ENCODE measurements around the gene KAZN.

KAZN gene

DNA sequence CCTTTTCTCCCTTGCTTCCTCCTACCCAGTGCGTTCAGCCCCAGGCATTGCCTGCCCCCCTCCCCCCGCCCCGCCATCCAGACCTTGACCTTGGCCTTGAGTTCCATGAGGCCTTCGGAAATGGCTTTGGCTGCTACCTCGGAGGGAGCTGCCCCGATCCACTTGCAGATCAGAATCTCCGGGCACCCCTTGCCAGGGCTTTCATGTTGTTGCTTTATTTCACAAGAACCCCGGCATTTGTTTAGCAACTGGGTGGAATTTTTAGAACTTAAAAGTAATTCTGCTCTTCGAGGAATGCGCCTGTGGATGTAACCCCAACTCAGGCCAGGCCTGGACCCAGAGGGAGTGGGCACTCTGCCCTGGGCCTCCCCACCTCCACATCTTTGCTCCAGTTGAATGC, 401.0 kb downstream of the KAZN start:
- no peaks in the 10 kb centered on the region for H3K27me3 ChIP-seq (ENCODE audit: insufficient read depth, low read length, poor library complexity, severe bottlenecking)
- no peak overlapping the region for H2AFZ ChIP-seq (ENCODE audit: low read length)
- no peaks in the 10 kb centered on the region for H3K4me1 ChIP-seq (ENCODE audit: insufficient read depth, low read length, poor library complexity, severe bottlenecking)
- H4K20me1 ChIP-seq (ENCODE audit: insufficient read depth, low read length, poor library complexity, severe bottlenecking): no peaks in the 10 kb centered on the region
- H3K36me3 ChIP-seq (ENCODE audit: insufficient read depth, low read length): no peaks in the 10 kb centered on the region
- no peak overlapping the region for H3K9ac ChIP-seq (ENCODE audit: low read depth, low read length, poor library complexity, severe bottlenecking)
- no peaks in the 10 kb centered on the region for H3F3A ChIP-seq (ENCODE audit: low read depth)
- H3K4me3 ChIP-seq (ENCODE audit: low read length, poor library complexity, severe bottlenecking): no peak overlapping the region
- H3K4me2 ChIP-seq (ENCODE audit: low read depth, low read length, poor library complexity, severe bottlenecking): no peak overlapping the region
- no peaks in the 10 kb centered on the region for H3K9me2 ChIP-seq (replicated peaks; ENCODE audit: low read depth, low read length)
- no peaks in the 10 kb centered on the region for H3K9me3 ChIP-seq (ENCODE audit: insufficient read depth, low read depth, low read length)
- H3K79me2 ChIP-seq (ENCODE audit: insufficient read depth, low read length): no peaks in the 10 kb centered on the region
- TF ChIP-seq, protein P1, sequence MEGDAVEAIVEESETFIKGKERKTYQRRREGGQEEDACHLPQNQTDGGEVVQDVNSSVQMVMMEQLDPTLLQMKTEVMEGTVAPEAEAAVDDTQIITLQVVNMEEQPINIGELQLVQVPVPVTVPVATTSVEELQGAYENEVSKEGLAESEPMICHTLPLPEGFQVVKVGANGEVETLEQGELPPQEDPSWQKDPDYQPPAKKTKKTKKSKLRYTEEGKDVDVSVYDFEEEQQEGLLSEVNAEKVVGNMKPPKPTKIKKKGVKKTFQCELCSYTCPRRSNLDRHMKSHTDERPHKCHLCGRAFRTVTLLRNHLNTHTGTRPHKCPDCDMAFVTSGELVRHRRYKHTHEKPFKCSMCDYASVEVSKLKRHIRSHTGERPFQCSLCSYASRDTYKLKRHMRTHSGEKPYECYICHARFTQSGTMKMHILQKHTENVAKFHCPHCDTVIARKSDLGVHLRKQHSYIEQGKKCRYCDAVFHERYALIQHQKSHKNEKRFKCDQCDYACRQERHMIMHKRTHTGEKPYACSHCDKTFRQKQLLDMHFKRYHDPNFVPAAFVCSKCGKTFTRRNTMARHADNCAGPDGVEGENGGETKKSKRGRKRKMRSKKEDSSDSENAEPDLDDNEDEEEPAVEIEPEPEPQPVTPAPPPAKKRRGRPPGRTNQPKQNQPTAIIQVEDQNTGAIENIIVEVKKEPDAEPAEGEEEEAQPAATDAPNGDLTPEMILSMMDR (conservative IDR thresholded peaks at IDR 0.05; ENCODE audit: low read length): no peak
- no peak for TF ChIP-seq EZH2phosphoT487 (IDR thresholded peaks at IDR 0.05; ENCODE audit: borderline replicate concordance)

DNA sequence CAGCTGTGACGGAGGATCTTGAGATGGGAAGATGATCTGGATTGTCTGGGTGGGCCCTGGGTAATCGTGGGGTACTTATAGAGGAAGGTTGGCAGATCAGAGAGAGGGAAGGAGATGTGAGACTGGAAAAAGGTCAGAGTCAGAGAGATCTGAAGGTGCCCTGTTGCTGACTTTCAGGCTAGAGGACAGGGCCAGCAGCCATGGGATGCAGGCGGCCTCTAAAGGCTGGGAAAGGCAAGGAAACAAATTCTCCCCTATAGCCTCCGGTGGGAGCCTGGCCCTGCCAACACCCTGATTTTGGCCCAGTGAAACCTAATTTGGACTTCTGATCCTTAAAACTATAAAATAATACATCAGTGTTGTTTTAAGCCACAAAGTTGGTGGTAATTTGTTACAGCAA, 401.5 kb downstream of the KAZN start:
- no peaks in the 10 kb centered on the region for H3K9me3 ChIP-seq (ENCODE audit: insufficient read depth, low read depth, low read length)
- H2AFZ ChIP-seq (ENCODE audit: low read length): no peak overlapping the region
- H3K4me2 ChIP-seq (ENCODE audit: low read depth, low read length, poor library complexity, severe bottlenecking): no peak overlapping the region
- no peaks in the 10 kb centered on the region for H3K79me2 ChIP-seq (ENCODE audit: insufficient read depth, low read length)
- H3F3A ChIP-seq (ENCODE audit: low read depth): no peaks in the 10 kb centered on the region
- H3K4me1 ChIP-seq (ENCODE audit: insufficient read depth, low read length, poor library complexity, severe bottlenecking): no peaks in the 10 kb centered on the region
- no peak overlapping the region for H3K4me3 ChIP-seq (ENCODE audit: low read length, poor library complexity, severe bottlenecking)
- H3K36me3 ChIP-seq (ENCODE audit: insufficient read depth, low read length): no peaks in the 10 kb centered on the region
- no peaks in the 10 kb centered on the region for H4K20me1 ChIP-seq (ENCODE audit: insufficient read depth, low read length, poor library complexity, severe bottlenecking)
- no peaks in the 10 kb centered on the region for H3K27me3 ChIP-seq (ENCODE audit: insufficient read depth, low read length, poor library complexity, severe bottlenecking)
- no peaks in the 10 kb centered on the region for H3K9me2 ChIP-seq (replicated peaks; ENCODE audit: low read depth, low read length)
- TF ChIP-seq, protein P1 (conservative IDR thresholded peaks at IDR 0.05; ENCODE audit: low read length): no peak
- TF ChIP-seq EZH2phosphoT487 (IDR thresholded peaks at IDR 0.05; ENCODE audit: borderline replicate concordance): no peak
- no peak overlapping the region for H3K9ac ChIP-seq (ENCODE audit: low read depth, low read length, poor library complexity, severe bottlenecking)

DNA sequence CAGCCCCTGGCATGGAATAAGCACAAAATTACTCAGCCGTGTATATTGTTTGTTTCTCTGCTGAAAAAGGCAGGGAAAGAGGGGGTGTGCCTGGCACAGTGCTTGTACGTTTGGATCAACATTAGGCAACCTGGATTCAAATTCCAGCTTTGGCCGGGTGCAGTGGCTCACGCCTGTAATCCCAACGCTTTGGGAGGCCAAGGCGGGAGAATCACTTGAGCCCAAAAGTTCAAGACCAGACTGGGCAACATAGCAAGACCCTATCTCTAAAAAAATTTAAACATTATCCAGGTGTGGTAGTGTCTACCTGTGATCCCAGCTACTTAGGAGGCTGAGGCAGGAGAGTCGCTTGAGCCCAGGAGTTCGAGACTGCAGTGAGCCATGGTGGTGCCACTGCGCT, 402.2 kb downstream of the KAZN start:
- Histone ChIP-seq H2AFZ (ENCODE audit: low read length) (no peak overlapping the region), H3K79me2 (ENCODE audit: insufficient read depth, low read length) (no peaks in the 10 kb centered on the region), H3K9ac (ENCODE audit: low read depth, low read length, poor library complexity, severe bottlenecking) (no peak overlapping the region), H3F3A (ENCODE audit: low read depth) (no peaks in the 10 kb centered on the region), H3K4me3 (ENCODE audit: low read length, poor library complexity, severe bottlenecking) (no peak overlapping the region), H3K4me1 (ENCODE audit: insufficient read depth, low read length, poor library complexity, severe bottlenecking) (no peaks in the 10 kb centered on the region), H3K9me3 (ENCODE audit: insufficient read depth, low read depth, low read length) (no peaks in the 10 kb centered on the region), H4K20me1 (ENCODE audit: insufficient read depth, low read length, poor library complexity, severe bottlenecking) (no peaks in the 10 kb centered on the region), H3K4me2 (ENCODE audit: low read depth, low read length, poor library complexity, severe bottlenecking) (no peak overlapping the region), H3K36me3 (ENCODE audit: insufficient read depth, low read length) (no peaks in the 10 kb centered on the region), H3K9me2 (replicated peaks; ENCODE audit: low read depth, low read length) (no peaks in the 10 kb centered on the region), H3K27me3 (ENCODE audit: insufficient read depth, low read length, poor library complexity, severe bottlenecking) (no peaks in the 10 kb centered on the region)
- TF ChIP-seq, protein P1 (conservative IDR thresholded peaks at IDR 0.05; ENCODE audit: low read length): no peak
- no peak for TF ChIP-seq EZH2phosphoT487 (IDR thresholded peaks at IDR 0.05; ENCODE audit: borderline replicate concordance)
